Neural cell (in vitro differentiated cells): Measurements from ENCODE around the gene TAL2.

Experiments
- CTCF ChIP-seq: fragments of 450-650 bp; IDR thresholded peaks from 2 replicates; pipeline ENCODE4 v1.5.1; 2014; ENCODE audit warnings: antibody characterized with exemption, mild to moderate bottlenecking, moderate library complexity; ENCODE audit not compliant: poor library complexity, severe bottlenecking
- EP300 ChIP-seq: fragments of 450-650 bp; conservative IDR thresholded peaks from 2 replicates; pipeline ENCODE4 v1.6.1; 2014; ENCODE audit warnings: antibody characterized with exemption, mild to moderate bottlenecking, moderate library complexity; ENCODE audit not compliant: poor library complexity, severe bottlenecking
- EZH2 ChIP-seq: fragments of 200-600, 300-800 bp; shearing (Covaris generic), sonication (generic); IDR thresholded peaks from 2 replicates; pipeline ENCODE4 v1.6.1; 2014; ENCODE audit warnings: antibody characterized with exemption, low read length, borderline replicate concordance, mild to moderate bottlenecking; ENCODE audit not compliant: insufficient read depth, poor library complexity, severe bottlenecking
- POLR2AphosphoS5 ChIP-seq: IDR thresholded peaks from 2 replicates; pipeline ENCODE4 v1.6.1; 2012
- RAD21 ChIP-seq: fragments of 450-650 bp; conservative IDR thresholded peaks from 2 replicates; pipeline ENCODE4 v1.6.1; 2014; ENCODE audit warnings: antibody characterized with exemption, mild to moderate bottlenecking, moderate library complexity
- REST ChIP-seq: IDR thresholded peaks from 2 replicates; pipeline ENCODE4 v1.6.1; 2012; ENCODE audit warnings: borderline replicate concordance
- TAF1 ChIP-seq: IDR thresholded peaks from 2 replicates; pipeline ENCODE4 v1.6.1; 2012; ENCODE audit warnings: low read depth

- TF ChIP-seq EZH2 (no peak), CTCF (no peak), RAD21 (no peak), POLR2AphosphoS5 (no peak), EP300 (no peak), TAF1 (no peak), REST (no peak)
These were observed 8.5 kb downstream of the TAL2 start for GRCh38 chr9:105670775-105671174.
